OCI-LY1 (cell line): ENCODE measurements around the gene ASGR2.

ENCODE experiments used
- H2AFZ ChIP-seq: fragments of 200-600 bp; sonication (generic), shearing (Covaris generic); 2 replicates; pipeline ENCODE4 v1.6.0; 2014; ENCODE audit warnings: antibody characterized with exemption, mild to moderate bottlenecking, low read length
- H3F3A ChIP-seq: fragments of 200-600 bp; sonication (generic), shearing (Covaris generic); 2 replicates; pipeline ENCODE4 v1.6.0; 2014; ENCODE audit warnings: mild to moderate bottlenecking, antibody characterized with exemption, low read length, moderate library complexity; ENCODE audit not compliant: insufficient read depth
- H3K27ac ChIP-seq: fragments of 200-600 bp; sonication (generic); 2 replicates; pipeline ENCODE4 v1.5.1; 2014; ENCODE audit warnings: low read length, mixed run types, mild to moderate bottlenecking, low read depth; ENCODE audit not compliant: poor library complexity, severe bottlenecking
- H3K27me3 ChIP-seq: fragments of 200-600 bp; sonication (generic); 2 replicates; pipeline ENCODE4 v1.6.0; 2014; ENCODE audit warnings: antibody characterized with exemption, mild to moderate bottlenecking, low read length, moderate library complexity; ENCODE audit not compliant: insufficient read depth
- H3K36me3 ChIP-seq: fragments of 200-600 bp; sonication (generic); 2 replicates; pipeline ENCODE4 v1.6.1; 2014; ENCODE audit warnings: mild to moderate bottlenecking, antibody characterized with exemption, low read length, moderate library complexity, mixed read lengths; ENCODE audit not compliant: insufficient read depth
- H3K4me1 ChIP-seq: fragments of 200-600 bp; sonication (generic); 2 replicates; pipeline ENCODE4 v1.5.1; 2014; ENCODE audit warnings: mild to moderate bottlenecking, low read length, moderate library complexity; ENCODE audit not compliant: insufficient read depth, severe bottlenecking
- H3K4me2 ChIP-seq: fragments of 200-600 bp; sonication (generic), shearing (Covaris generic); 2 replicates; pipeline ENCODE4 v1.6.1; 2014; ENCODE audit warnings: low read length
- H3K4me3 ChIP-seq: fragments of 200-600 bp; sonication (generic); 2 replicates; pipeline ENCODE4 v1.5.1; 2014; ENCODE audit warnings: low read length, low read depth, mild to moderate bottlenecking, mixed read lengths; ENCODE audit not compliant: poor library complexity, severe bottlenecking
- H3K79me2 ChIP-seq: fragments of 200-600 bp; shearing (Covaris generic); 2 replicates; pipeline ENCODE4 v1.6.1; 2016; ENCODE audit warnings: mixed run types, low read length, mixed read lengths; ENCODE audit not compliant: insufficient read depth
- H3K9ac ChIP-seq: fragments of 200-600 bp; sonication (generic), shearing (Covaris generic); 2 replicates; pipeline ENCODE4 v1.6.1; 2014; ENCODE audit warnings: mild to moderate bottlenecking, low read length, mixed read lengths
- H3K9me2 ChIP-seq: fragments of 200-600 bp; sonication (generic), shearing (Covaris generic); 2 replicates; pipeline ENCODE4 v1.6.1; 2014; ENCODE audit warnings: low read depth, mild to moderate bottlenecking, low read length, mixed read lengths
- H3K9me3 ChIP-seq: fragments of 200-600 bp; shearing (Covaris generic); 2 replicates; pipeline ENCODE4 v1.6.1; 2014; ENCODE audit warnings: low read length, mixed read lengths
- H4K20me1 ChIP-seq: fragments of 200-600 bp; sonication (generic), shearing (Covaris generic); 2 replicates; pipeline ENCODE4 v1.6.0; 2016; ENCODE audit warnings: mild to moderate bottlenecking, low read length; ENCODE audit not compliant: insufficient read depth
- CTCF ChIP-seq: fragments of 200-600 bp; sonication (generic), shearing (Covaris generic); IDR thresholded peaks from 2 replicates; pipeline ENCODE4 v1.5.1; 2017; ENCODE audit warnings: mild to moderate bottlenecking, antibody characterized with exemption, low read length, moderate library complexity, mixed read lengths
- EZH2 ChIP-seq: fragments of 200-600 bp; sonication (generic), shearing (Covaris generic); IDR thresholded peaks from 2 replicates; pipeline ENCODE4 v1.8.0; 2017; ENCODE audit warnings: borderline replicate concordance, mixed run types, mild to moderate bottlenecking, antibody characterized with exemption, low read length, moderate library complexity, mixed read lengths

Gene ASGR2

GRCh38 chr17:7147772-7148171, 33.1 kb upstream of the ASGR2 start:
- no peaks in the 10 kb centered on the region for H3K79me2 ChIP-seq

GRCh38 chr17:7146115-7146514, 31.5 kb upstream of the ASGR2 start:
- no peak overlapping the region for H3K4me2 ChIP-seq
- no peak overlapping the region for H2AFZ ChIP-seq
- H4K20me1 ChIP-seq = no peaks in the 10 kb centered on the region
- no peaks in the 10 kb centered on the region for H3F3A ChIP-seq
- no peak for TF ChIP-seq CTCF
- TF ChIP-seq EZH2 = no peak
- H3K4me1 ChIP-seq = no peaks in the 10 kb centered on the region
- no peaks in the 10 kb centered on the region for H3K9me2 ChIP-seq
- H3K9me3 ChIP-seq = no peaks in the 10 kb centered on the region
- no peak overlapping the region for H3K27ac ChIP-seq
- H3K4me3 ChIP-seq = no peak overlapping the region
- H3K27me3 ChIP-seq = 0 out of 2 replicates have a peak, but pooled peaks cover 5% of the 10 kb centered on the region
- H3K79me2 ChIP-seq = no peaks in the 10 kb centered on the region
- H3K36me3 ChIP-seq = no peaks in the 10 kb centered on the region
- no peak overlapping the region for H3K9ac ChIP-seq

More at GRCh38 chr17:7147772-7148171, 33.1 kb upstream of the ASGR2 start:
- H3K4me2 ChIP-seq = no peak overlapping the region
- H3K9ac ChIP-seq = no peak overlapping the region
- TF ChIP-seq CTCF (no peak), EZH2 (no peak)
- no peaks in the 10 kb centered on the region for H4K20me1 ChIP-seq
- no peaks in the 10 kb centered on the region for H3K27me3 ChIP-seq
- H2AFZ ChIP-seq = no peak overlapping the region
- no peaks in the 10 kb centered on the region for H3K9me2 ChIP-seq
- no peak overlapping the region for H3K27ac ChIP-seq
- H3F3A ChIP-seq = no peaks in the 10 kb centered on the region
- H3K9me3 ChIP-seq = no peaks in the 10 kb centered on the region
- no peak overlapping the region for H3K4me3 ChIP-seq
- H3K4me1 ChIP-seq = no peaks in the 10 kb centered on the region
- no peaks in the 10 kb centered on the region for H3K36me3 ChIP-seq

- Histone ChIP-seq H3K4me2 (no peak overlapping the region), H3K27me3 (peaks cover 5% of the 10 kb centered on the region; the same call in 1 of the 2 replicates), H2AFZ (no peak overlapping the region), H3K9me2 (no peaks in the 10 kb centered on the region), H3K9me3 (no peaks in the 10 kb centered on the region), H3F3A (no peaks in the 10 kb centered on the region), H3K27ac (no peak overlapping the region), H3K4me3 (no peak overlapping the region), H4K20me1 (no peaks in the 10 kb centered on the region), H3K79me2 (no peaks in the 10 kb centered on the region), H3K36me3 (no peaks in the 10 kb centered on the region), H3K9ac (no peak overlapping the region), H3K4me1 (no peaks in the 10 kb centered on the region)
- TF ChIP-seq EZH2 (no peak), CTCF (no peak)
These were observed 29.6 kb upstream of the ASGR2 start for GRCh38 chr17:7144213-7144612.
